ENCODE data around the gene TMEM151A. TPM values are rescaled to one million over a fixed set of nuclear protein-coding genes. Genes with fewer than 3 reads are reported as not detected.

Gene TMEM151A
- total RNA-seq, 2 experiments from 2014 or later: not detected

DNA sequence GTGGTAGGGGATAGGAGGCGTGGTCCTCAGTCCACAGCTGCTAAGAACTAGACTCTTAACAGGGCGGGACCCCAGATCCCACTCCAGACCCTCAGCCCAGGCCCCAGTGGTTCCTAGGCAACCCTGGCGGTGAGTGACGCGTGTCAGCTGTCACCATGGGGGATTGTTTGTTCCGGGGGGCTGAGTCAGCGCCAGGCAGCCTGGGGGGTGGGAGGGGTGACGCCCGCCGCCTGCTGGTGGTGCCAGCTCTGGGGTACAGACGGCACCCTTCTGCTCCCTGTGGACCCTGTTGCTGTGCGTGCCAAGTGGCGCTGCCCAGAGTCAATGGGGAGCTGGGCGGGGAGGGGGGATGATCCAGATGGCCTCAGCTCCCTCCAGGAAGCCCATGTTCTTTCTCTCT, 11.3 kb upstream of the TMEM151A start:
- POLR2A ChIA-PET: no interaction called here
- H3K9me3 Mint-ChIP-seq: no peaks in the 10 kb centered on the region
- H3K4me1 Mint-ChIP-seq: peaks cover 35% of the 10 kb centered on the region
- DNase-seq: no peak
- CTCF ChIA-PET: interaction anchor here (0.7 to 4.2 kb wide), 8 partner anchors 13 to 569 kb away, joined by 3 to 35 read pairs (median 3); partner anchors contain the start of genes KAT5 and RAB1B
- H3K27me3 Mint-ChIP-seq: peaks cover 3% of the 10 kb centered on the region
- no peak overlapping the region for H3K4me3 Mint-ChIP-seq
- H3K36me3 Mint-ChIP-seq (ENCODE audit: low read depth): peaks cover 11% of the 10 kb centered on the region
- H3K27ac Mint-ChIP-seq: no peak overlapping the region

DNA sequence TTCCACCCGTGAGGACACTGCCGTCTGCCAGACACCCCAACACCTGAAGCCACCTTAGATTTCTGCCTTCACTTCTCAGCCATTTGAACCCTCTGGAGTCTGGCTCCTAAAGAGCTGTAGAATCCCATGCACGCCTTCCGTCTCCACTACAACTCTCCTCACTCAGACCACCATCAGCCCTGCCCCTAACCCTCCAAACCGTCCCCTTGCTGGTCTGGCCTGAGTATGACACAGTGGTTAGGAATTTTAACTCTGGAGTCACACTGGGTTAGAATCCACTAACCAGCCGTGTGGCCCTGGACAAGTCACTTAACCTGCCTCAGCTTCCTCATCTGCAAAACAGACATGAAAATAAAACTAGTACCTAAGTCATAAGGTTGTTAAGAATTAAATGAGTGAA, 10.7 kb upstream of the TMEM151A start:
- Mint-ChIP-seq H3K4me1 (peaks cover 35% of the 10 kb centered on the region), H3K27me3 (peaks cover 3% of the 10 kb centered on the region), H3K27ac (no peak overlapping the region), H3K9me3 (no peaks in the 10 kb centered on the region), H3K36me3 (ENCODE audit: low read depth) (peaks cover 9% of the 10 kb centered on the region), H3K4me3 (no peak overlapping the region)
- no peak for DNase-seq
- CTCF ChIA-PET: interaction anchor here (0.7 to 4.2 kb wide), 6 partner anchors 13 to 569 kb away, joined by 3 to 35 read pairs (median 4); partner anchors contain the start of genes KAT5 and RAB1B
- POLR2A ChIA-PET: no interaction called here

DNA sequence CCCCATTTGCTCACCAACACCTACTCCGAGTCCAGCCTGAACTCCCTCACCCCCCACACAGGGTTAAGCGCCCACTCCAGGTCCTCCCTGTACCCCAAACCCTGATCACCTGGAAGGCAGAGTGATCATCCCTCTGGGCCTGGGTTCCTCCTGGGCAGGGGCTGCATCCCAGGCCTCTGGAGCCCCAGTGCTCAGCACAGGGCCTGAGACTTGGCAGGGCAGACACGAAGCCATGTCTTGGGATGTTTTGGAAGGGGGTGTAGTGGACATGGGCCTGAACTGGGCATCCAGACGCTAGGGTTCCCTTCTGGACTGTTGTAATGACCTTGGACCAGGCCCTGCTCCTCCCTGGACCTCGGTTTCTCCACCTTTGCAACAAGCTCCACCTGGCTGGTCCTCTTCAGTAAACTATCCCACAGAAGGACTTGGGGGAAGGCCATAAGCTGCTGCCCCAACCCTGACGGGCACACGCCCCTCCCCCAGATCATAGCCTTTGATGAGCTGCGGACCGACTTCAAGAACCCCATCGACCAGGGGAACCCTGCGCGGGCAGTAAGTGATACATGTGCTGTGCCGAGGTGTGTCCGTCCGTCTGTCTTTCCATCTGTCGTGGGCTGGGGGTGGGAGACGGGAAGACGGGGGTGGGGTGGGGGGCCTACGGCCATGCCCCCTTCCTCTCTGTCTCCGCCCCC, 9.8 kb upstream of the TMEM151A start:
- peaks cover 35% of the 10 kb centered on the region for H3K4me1 Mint-ChIP-seq
- DNase-seq: no peak
- ChIA-PET POLR2A (no interaction called here), CTCF (interaction anchor here (0.6 to 4.2 kb wide), 20 partner anchors 9 to 1783 kb away, joined by 3 to 43 read pairs (median 4); partner anchors contain the start of genes BRMS1, CD248, NPAS4 and RAB1B)
- H3K27me3 Mint-ChIP-seq: peaks cover 3% of the 10 kb centered on the region
- H3K27ac Mint-ChIP-seq: peak overlapping the region; percentile 66
- H3K9me3 Mint-ChIP-seq: no peaks in the 10 kb centered on the region
- H3K36me3 Mint-ChIP-seq (ENCODE audit: low read depth): peaks cover 2% of the 10 kb centered on the region
- peak overlapping the region; percentile 56 for H3K4me3 Mint-ChIP-seq

GRCh38 chr11:66282468-66283455, 8.9 kb upstream of the TMEM151A start:
- no peaks in the 10 kb centered on the region for H3K36me3 Mint-ChIP-seq (ENCODE audit: low read depth)
- ChIA-PET CTCF (interaction anchor here (0.7 to 4.2 kb wide), 24 partner anchors 8 to 138 kb away, joined by 3 to 43 read pairs (median 4); partner anchors contain the start of genes BRMS1, CD248, NPAS4 and RAB1B), POLR2A (no interaction called here)
- peaks cover 39% of the 10 kb centered on the region for H3K4me1 Mint-ChIP-seq
- peaks cover 3% of the 10 kb centered on the region for H3K27me3 Mint-ChIP-seq
- no peaks in the 10 kb centered on the region for H3K9me3 Mint-ChIP-seq
- DNase-seq: peak; percentile 100
- H3K4me3 Mint-ChIP-seq: peak overlapping the region; percentile 56
- peak overlapping the region; percentile 66 for H3K27ac Mint-ChIP-seq

DNA sequence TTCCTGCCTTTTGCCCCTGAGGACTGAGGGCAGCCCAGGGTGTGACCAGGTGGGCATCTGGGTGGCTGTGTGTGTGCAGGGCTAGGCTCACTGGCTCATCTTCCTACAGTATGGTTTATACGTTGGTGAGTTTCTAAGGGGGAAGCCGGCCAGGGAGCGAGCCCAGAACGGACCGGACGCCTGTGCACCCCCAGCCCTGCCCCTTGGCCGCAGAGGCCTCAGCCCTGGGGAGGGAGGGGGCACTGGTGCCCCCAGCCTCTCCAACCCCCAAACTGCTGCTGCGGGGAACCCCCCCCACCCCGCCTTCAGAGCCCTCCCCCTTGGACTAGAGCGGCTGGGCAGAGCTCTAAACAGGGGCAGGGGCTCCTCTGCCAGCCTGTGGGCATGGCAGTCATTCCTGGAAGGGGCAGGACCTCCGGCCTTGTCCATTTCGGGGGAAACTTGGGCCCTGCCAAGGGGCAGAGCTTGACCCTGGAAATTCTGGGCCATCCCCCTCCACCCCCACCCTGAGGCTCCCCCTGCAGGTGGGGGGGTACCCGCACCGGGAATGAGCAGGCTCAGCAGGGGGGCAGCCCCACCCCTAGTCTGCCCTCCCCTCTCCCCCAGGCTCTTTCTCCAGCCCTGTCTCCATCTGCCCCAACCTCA, 8.1 kb upstream of the TMEM151A start:
- no peaks in the 10 kb centered on the region for H3K9me3 Mint-ChIP-seq
- H3K27me3 Mint-ChIP-seq: peaks cover 3% of the 10 kb centered on the region
- H3K4me1 Mint-ChIP-seq: peaks cover 44% of the 10 kb centered on the region
- H3K4me3 Mint-ChIP-seq: no peak overlapping the region
- DNase-seq: no peak
- no peaks in the 10 kb centered on the region for H3K36me3 Mint-ChIP-seq (ENCODE audit: low read depth)
- ChIA-PET CTCF (interaction anchor here (0.9 to 4.2 kb wide), 15 partner anchors 7 to 67 kb away, joined by 3 to 43 read pairs (median 6); partner anchors contain the start of genes RAB1B and TMEM151A), POLR2A (no interaction called here)
- peak overlapping the region; percentile 9 for H3K27ac Mint-ChIP-seq

DNA sequence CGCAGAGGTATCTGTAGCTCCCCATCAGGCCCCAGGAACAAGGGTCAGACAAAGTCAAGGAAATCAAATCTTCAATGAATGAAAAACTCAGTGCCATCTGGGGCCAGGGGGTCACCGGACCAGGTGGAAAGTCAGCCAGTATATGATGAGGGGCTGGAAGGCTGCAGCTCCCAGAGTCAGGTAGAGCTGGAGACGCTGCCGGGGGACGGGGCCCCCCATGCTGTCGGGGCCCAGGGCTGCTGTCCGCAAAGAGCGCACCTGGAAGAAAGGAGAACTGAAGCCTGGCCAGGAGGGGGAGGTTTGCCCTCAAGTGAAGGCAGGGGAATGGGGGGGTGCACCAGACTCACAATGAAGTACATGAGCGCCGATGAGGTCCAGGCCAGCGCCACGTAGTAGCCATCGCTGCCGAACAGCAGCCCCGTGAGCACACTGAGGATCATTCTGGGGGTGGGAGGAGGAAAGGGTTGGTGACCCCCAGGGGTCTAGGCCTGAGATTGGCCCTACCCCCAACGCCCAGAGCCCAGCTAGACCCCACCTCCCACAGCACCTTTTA, 7.1 kb upstream of the TMEM151A start:
- no peak for DNase-seq
- POLR2A ChIA-PET: no interaction called here
- CTCF ChIA-PET: interaction anchor here (1.1 to 4.2 kb wide), 6 partner anchors 9 to 127 kb away, joined by 3 to 43 read pairs (median 16); partner anchors contain the start of gene RAB1B
- Mint-ChIP-seq H3K4me1 (peaks cover 45% of the 10 kb centered on the region), H3K36me3 (ENCODE audit: low read depth) (no peaks in the 10 kb centered on the region), H3K27me3 (peaks cover under 1% of the 10 kb centered on the region), H3K27ac (no peak overlapping the region), H3K9me3 (no peaks in the 10 kb centered on the region), H3K4me3 (no peak overlapping the region)

DNA sequence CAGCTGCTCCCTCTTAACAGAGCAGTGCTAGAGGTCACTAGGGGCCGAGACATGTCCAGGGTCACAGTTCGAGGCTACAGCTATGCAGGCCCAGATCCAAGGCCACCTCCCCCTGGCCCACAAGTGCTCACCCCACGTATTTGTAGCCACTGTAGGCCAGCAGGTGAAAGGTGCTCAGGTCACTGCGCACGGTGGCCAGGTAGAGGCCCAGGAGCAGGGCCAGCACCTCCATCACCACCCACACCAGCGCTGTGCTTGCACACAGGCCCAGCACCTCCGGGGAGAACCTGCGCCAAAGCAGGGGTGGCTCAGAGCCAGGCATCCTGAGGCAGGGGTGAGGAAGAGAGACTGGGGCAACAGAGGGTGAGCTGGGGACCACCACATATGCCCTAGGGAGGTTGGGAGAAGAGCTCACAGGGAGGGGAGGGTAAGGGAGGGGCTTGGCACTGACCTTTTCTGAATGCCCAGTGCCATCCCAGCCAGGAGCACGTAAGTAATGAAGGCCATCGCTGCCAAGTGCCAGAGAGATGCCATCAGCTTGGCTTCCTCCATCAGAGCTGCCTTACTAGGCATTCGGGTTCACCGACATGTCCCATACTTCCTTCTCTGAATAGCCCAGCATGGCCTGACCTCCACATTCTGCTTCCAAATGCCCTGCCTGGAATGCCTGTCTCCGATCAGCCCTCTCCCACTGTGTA, 6.3 kb upstream of the TMEM151A start:
- no peaks in the 10 kb centered on the region for H3K9me3 Mint-ChIP-seq
- POLR2A ChIA-PET: no interaction called here
- no peaks in the 10 kb centered on the region for H3K36me3 Mint-ChIP-seq (ENCODE audit: low read depth)
- peaks cover 52% of the 10 kb centered on the region for H3K4me1 Mint-ChIP-seq
- no peak for DNase-seq
- CTCF ChIA-PET: interaction anchor here (1.0 to 4.0 kb wide), 3 partner anchors 26 to 126 kb away, joined by 3 to 27 read pairs (median 4); no protein-coding TSS in a partner anchor
- H3K27ac Mint-ChIP-seq: peak overlapping the region; percentile 25
- no peak overlapping the region for H3K4me3 Mint-ChIP-seq
- peaks cover 4% of the 10 kb centered on the region for H3K27me3 Mint-ChIP-seq

DNA sequence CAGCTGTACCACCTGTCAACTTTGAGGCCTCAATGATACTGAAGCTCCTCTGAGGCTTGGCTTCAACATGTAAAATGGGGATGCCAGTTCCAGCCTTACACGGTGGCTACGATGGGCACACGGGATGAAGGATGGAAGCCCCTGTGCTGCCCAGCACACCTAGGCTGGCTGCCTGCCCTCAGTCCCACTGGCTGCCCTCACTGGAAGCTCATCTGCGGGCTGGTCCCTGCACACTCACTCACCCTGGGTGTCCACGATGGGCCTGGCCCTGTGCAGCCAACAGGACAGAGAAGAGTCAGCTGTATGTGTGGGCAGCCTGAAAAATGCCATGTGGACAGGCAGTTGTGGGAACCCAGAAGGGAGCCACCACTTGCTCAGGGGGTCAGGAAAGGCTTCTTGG, 5.0 kb upstream of the TMEM151A start:
- CTCF ChIA-PET: interaction anchor here (0.5 to 4.0 kb wide), 4 partner anchors 14 to 111 kb away, joined by 3 to 27 read pairs (median 3); no protein-coding TSS in a partner anchor
- H3K27me3 Mint-ChIP-seq: peaks cover 14% of the 10 kb centered on the region
- H3K27ac Mint-ChIP-seq: peak overlapping the region; percentile 50
- POLR2A ChIA-PET: interaction anchor here (0.6 kb wide), 1 partner anchor 19 kb away, joined by 3 read pairs; no protein-coding TSS in a partner anchor
- H3K4me1 Mint-ChIP-seq: peaks cover 50% of the 10 kb centered on the region
- H3K9me3 Mint-ChIP-seq: no peaks in the 10 kb centered on the region
- H3K4me3 Mint-ChIP-seq: peak overlapping the region; percentile 89
- DNase-seq: no peak
- H3K36me3 Mint-ChIP-seq (ENCODE audit: low read depth): no peaks in the 10 kb centered on the region

GRCh38 chr11:66287211-66287888, 4.3 kb upstream of the TMEM151A start:
- H3K9me3 Mint-ChIP-seq: no peaks in the 10 kb centered on the region
- ChIA-PET POLR2A (no interaction called here), CTCF (interaction anchor here (0.5 to 4.0 kb wide), 5 partner anchors 15 to 110 kb away, joined by 3 to 27 read pairs (median 5); no protein-coding TSS in a partner anchor)
- no peaks in the 10 kb centered on the region for H3K36me3 Mint-ChIP-seq (ENCODE audit: low read depth)
- peaks cover 43% of the 10 kb centered on the region for H3K4me1 Mint-ChIP-seq
- peak overlapping the region; percentile 89 for H3K4me3 Mint-ChIP-seq
- no peak for DNase-seq
- H3K27ac Mint-ChIP-seq: peak overlapping the region; percentile 69
- H3K27me3 Mint-ChIP-seq: peaks cover 14% of the 10 kb centered on the region

- POLR2A ChIA-PET: interaction anchor here (1.1 to 1.4 kb wide), 2 partner anchors 15 to 17 kb away, joined by 3 to 5 read pairs; no protein-coding TSS in a partner anchor
- CTCF ChIA-PET: interaction anchor here (1.1 to 4.0 kb wide), 8 partner anchors 10 to 72 kb away, joined by 3 to 27 read pairs (median 4); no protein-coding TSS in a partner anchor
- no peak for DNase-seq
- Mint-ChIP-seq H3K27ac (peak overlapping the region; percentile 89), H3K27me3 (peaks cover 21% of the 10 kb centered on the region), H3K36me3 (ENCODE audit: low read depth) (no peaks in the 10 kb centered on the region), H3K4me3 (peak overlapping the region; percentile 89), H3K4me1 (peaks cover 41% of the 10 kb centered on the region), H3K9me3 (no peaks in the 10 kb centered on the region)
Measured at GRCh38 chr11:66287889-66288670, 3.6 kb upstream of the TMEM151A start.

Data from activated CD4-positive, alpha-beta T cell treated with anti-CD3 and anti-CD28 coated beads, Interleukin-2, amount 10 ng/mL, durations not matched to agents 7 days and 5 days (primary cell).